ENCODE data around the gene THSD7B.

GRCh38 chr2:137223722-137224121 lies 458.4 kb downstream of the THSD7B start:
- no peak for TF ChIP-seq CTCF (IDR thresholded peaks at IDR 0.05)
- no peak for TF ChIP-seq POLR2AphosphoS5 (IDR thresholded peaks at IDR 0.05)

All from prostate gland (tissue), 2 donors.